ENCODE measurements around the gene MOCS3. TPM values are rescaled to one million over a fixed set of nuclear protein-coding genes. Genes with fewer than 3 reads are reported as not detected.

The MOCS3 gene
- polyA plus RNA-seq, 2 of the 4 experiments (the other 2 are of a cell fraction): 4.8 to 5.7 TPM

DNA sequence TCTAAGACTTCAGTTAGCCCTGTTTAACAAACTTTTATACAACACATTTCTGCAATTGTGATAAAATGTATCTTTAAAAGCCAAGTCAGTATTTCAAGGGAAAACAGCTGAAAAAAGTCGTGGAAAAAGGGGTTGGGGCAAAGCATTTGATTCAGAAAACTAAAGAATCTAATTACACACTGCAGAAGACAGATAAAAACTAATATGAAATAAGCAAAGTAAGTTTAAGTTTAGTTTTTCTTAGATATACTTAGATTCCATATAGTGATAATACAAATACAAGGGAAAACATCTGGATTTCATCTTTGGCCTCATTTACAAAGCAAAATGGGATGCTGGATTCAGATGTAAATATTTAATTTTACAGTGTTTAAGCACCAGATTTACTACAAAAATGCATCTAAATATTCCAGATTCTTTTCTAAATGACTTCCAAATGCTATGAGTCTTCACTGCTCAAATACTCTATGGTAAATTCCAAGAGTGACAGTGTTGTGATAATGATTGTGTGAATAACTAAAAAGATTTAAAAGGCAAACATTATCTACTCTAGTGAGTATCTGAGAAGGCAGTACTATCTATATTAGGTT lies 25.8 kb upstream of the MOCS3 start:
- Histone ChIP-seq H3K4me3 (no peak overlapping the region), H3K27ac (no peak overlapping the region), H3K4me1 (peaks cover 23% of the 10 kb centered on the region), H3K9me3 (no peaks in the 10 kb centered on the region), H3K4me2 (no peak overlapping the region)
- WGBS (ENCODE audit: missing lambda C conversion rate): 70% methylated on average over 1 of the region's 1 CpG
- DNase-seq (ENCODE audit: low read depth in 1 of 2, low spot score in 1 of 2) (no peak), ATAC-seq (no peak), FAIRE-seq (no peak)
- ChIA-PET POLR2A (interaction anchor here (2.1 to 3.9 kb wide), 3 partner anchors 26 to 142 kb away, joined by 10 to 31 read pairs (median 12); partner anchors contain the start of genes BCAS4, DPM1 and MOCS3), CTCF (interaction anchor here (0.9 to 10.8 kb wide), 8 partner anchors 17 to 375 kb away, joined by 3 to 167 read pairs (median 5); partner anchors contain the start of gene BCAS4)
- no peak for TF ChIP-seq CHD2 (IDR thresholded peaks at IDR 0.05; ENCODE audit: low read length, partially characterized antibody)
- no peak for TF ChIP-seq GATA3 (IDR thresholded peaks at IDR 0.05; ENCODE audit: borderline replicate concordance)
- no peak for TF ChIP-seq MYC (IDR thresholded peaks at IDR 0.05; ENCODE audit: borderline replicate concordance, low read length)
- TF ChIP-seq HOXB5 (CRISPR knock-in tag; IDR thresholded peaks at IDR 0.05): no peak
- TF ChIP-seq ZNF302 (CRISPR knock-in tag; IDR thresholded peaks at IDR 0.05): no peak
- TF ChIP-seq FOSB (CRISPR knock-in tag; IDR thresholded peaks at IDR 0.05): no peak
- no peak for TF ChIP-seq EHF (CRISPR knock-in tag; IDR thresholded peaks at IDR 0.05)
- no peak for TF ChIP-seq CBX2 (IDR thresholded peaks at IDR 0.05; ENCODE audit: borderline replicate concordance, low read depth)
- TF ChIP-seq EHMT2 (IDR thresholded peaks at IDR 0.05; ENCODE audit: low read depth): no peak
- TF ChIP-seq ZSCAN20 (CRISPR knock-in tag; IDR thresholded peaks at IDR 0.05): no peak
- no peak for TF ChIP-seq NFE2L2 (conservative IDR thresholded peaks at IDR 0.05; ENCODE audit: low read length)
- TF ChIP-seq FOSL2 (IDR thresholded peaks at IDR 0.05): no peak
- TF ChIP-seq FOSL2 (CRISPR knock-in tag; IDR thresholded peaks at IDR 0.05): no peak
- no peak for TF ChIP-seq ZFP36 (IDR thresholded peaks at IDR 0.05; ENCODE audit: borderline replicate concordance, partially characterized antibody)
- no peak for TF ChIP-seq CHD4 (IDR thresholded peaks at IDR 0.05; ENCODE audit: borderline replicate concordance)
- no peak for TF ChIP-seq TP53 (CRISPR knock-in tag; IDR thresholded peaks at IDR 0.05)
- no peak for TF ChIP-seq HDAC2 (IDR thresholded peaks at IDR 0.05)
- TF ChIP-seq KDM5A (IDR thresholded peaks at IDR 0.05): no peak
- TF ChIP-seq, protein P1, sequence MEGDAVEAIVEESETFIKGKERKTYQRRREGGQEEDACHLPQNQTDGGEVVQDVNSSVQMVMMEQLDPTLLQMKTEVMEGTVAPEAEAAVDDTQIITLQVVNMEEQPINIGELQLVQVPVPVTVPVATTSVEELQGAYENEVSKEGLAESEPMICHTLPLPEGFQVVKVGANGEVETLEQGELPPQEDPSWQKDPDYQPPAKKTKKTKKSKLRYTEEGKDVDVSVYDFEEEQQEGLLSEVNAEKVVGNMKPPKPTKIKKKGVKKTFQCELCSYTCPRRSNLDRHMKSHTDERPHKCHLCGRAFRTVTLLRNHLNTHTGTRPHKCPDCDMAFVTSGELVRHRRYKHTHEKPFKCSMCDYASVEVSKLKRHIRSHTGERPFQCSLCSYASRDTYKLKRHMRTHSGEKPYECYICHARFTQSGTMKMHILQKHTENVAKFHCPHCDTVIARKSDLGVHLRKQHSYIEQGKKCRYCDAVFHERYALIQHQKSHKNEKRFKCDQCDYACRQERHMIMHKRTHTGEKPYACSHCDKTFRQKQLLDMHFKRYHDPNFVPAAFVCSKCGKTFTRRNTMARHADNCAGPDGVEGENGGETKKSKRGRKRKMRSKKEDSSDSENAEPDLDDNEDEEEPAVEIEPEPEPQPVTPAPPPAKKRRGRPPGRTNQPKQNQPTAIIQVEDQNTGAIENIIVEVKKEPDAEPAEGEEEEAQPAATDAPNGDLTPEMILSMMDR (IDR thresholded peaks at IDR 0.05): no peak
- TF ChIP-seq, protein P2, sequence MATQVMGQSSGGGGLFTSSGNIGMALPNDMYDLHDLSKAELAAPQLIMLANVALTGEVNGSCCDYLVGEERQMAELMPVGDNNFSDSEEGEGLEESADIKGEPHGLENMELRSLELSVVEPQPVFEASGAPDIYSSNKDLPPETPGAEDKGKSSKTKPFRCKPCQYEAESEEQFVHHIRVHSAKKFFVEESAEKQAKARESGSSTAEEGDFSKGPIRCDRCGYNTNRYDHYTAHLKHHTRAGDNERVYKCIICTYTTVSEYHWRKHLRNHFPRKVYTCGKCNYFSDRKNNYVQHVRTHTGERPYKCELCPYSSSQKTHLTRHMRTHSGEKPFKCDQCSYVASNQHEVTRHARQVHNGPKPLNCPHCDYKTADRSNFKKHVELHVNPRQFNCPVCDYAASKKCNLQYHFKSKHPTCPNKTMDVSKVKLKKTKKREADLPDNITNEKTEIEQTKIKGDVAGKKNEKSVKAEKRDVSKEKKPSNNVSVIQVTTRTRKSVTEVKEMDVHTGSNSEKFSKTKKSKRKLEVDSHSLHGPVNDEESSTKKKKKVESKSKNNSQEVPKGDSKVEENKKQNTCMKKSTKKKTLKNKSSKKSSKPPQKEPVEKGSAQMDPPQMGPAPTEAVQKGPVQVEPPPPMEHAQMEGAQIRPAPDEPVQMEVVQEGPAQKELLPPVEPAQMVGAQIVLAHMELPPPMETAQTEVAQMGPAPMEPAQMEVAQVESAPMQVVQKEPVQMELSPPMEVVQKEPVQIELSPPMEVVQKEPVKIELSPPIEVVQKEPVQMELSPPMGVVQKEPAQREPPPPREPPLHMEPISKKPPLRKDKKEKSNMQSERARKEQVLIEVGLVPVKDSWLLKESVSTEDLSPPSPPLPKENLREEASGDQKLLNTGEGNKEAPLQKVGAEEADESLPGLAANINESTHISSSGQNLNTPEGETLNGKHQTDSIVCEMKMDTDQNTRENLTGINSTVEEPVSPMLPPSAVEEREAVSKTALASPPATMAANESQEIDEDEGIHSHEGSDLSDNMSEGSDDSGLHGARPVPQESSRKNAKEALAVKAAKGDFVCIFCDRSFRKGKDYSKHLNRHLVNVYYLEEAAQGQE (IDR thresholded peaks at IDR 0.05): no peak
- no peak for TF ChIP-seq RFX5 (IDR thresholded peaks at IDR 0.05)

DNA sequence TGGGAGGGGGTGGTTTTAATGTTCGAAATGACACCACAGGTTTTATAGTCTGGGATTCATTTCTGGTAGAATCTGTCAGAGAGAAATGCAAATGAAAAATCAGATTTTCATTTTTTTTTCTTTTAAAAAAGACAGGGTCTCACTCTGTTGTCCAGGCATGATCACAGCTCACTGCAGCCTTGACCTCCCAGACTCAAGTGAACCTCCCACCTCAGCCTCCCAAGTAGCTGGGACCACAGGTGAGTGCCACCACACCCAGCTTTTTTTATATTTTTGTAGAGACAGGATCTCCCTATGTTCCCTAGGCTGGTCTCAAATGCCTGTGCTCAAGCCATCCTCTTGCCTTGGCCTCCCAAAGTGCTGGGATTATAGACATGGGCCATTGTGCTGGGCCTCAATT lies 25.0 kb upstream of the MOCS3 start:
- CTCF ChIA-PET: interaction anchor here (1.8 to 10.8 kb wide), 5 partner anchors 18 to 374 kb away, joined by 3 to 167 read pairs (median 5); no protein-coding TSS in a partner anchor
- no peak for TF ChIP-seq HEYL (CRISPR knock-in tag; IDR thresholded peaks at IDR 0.05)
- no peak for TF ChIP-seq SREBF2 (IDR thresholded peaks at IDR 0.05)
- TF ChIP-seq, protein P3, sequence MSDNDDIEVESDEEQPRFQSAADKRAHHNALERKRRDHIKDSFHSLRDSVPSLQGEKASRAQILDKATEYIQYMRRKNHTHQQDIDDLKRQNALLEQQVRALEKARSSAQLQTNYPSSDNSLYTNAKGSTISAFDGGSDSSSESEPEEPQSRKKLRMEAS (IDR thresholded peaks at IDR 0.05): no peak
- TF ChIP-seq RAD21 (conservative IDR thresholded peaks at IDR 0.05 in 1 of 2, IDR thresholded peaks at IDR 0.05 in 1 of 2): no peak
- no peak for TF ChIP-seq EP300 (IDR thresholded peaks at IDR 0.05)
- TF ChIP-seq TP53 (CRISPR knock-in tag; IDR thresholded peaks at IDR 0.05): no peak
- no peak for TF ChIP-seq MYC (IDR thresholded peaks at IDR 0.05; ENCODE audit: borderline replicate concordance, low read length)
- no peak for TF ChIP-seq POLR2A (IDR thresholded peaks at IDR 0.05; ENCODE audit: low read length)
- TF ChIP-seq, protein P4, sequence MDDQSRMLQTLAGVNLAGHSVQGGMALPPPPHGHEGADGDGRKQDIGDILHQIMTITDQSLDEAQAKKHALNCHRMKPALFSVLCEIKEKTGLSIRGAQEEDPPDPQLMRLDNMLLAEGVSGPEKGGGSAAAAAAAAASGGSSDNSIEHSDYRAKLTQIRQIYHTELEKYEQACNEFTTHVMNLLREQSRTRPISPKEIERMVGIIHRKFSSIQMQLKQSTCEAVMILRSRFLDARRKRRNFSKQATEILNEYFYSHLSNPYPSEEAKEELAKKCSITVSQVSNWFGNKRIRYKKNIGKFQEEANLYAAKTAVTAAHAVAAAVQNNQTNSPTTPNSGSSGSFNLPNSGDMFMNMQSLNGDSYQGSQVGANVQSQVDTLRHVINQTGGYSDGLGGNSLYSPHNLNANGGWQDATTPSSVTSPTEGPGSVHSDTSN (IDR thresholded peaks at IDR 0.05): no peak
- no peak for TF ChIP-seq HOXB13 (CRISPR knock-in tag; IDR thresholded peaks at IDR 0.05; ENCODE audit: low read depth)
- no peak for TF ChIP-seq HOXA7 (CRISPR knock-in tag; IDR thresholded peaks at IDR 0.05)
- TF ChIP-seq CBX8 (IDR thresholded peaks at IDR 0.05): no peak
- TF ChIP-seq KDM1A (IDR thresholded peaks at IDR 0.05; ENCODE audit: low read depth): no peak
- TF ChIP-seq FOSL2 (IDR thresholded peaks at IDR 0.05): no peak
- TF ChIP-seq FOSL2 (CRISPR knock-in tag; IDR thresholded peaks at IDR 0.05): no peak
- TF ChIP-seq JUN (IDR thresholded peaks at IDR 0.05): no peak
- no peaks in the 10 kb centered on the region for H3K9me3 ChIP-seq
- no peak for DNase-seq (ENCODE audit: low read depth in 1 of 2, low spot score in 1 of 2)
- no peak for ATAC-seq
- POLR2A ChIA-PET: interaction anchor here (1.0 to 2.4 kb wide), 2 partner anchors 25 to 139 kb away, joined by 3 to 12 read pairs; partner anchors contain the start of genes BCAS4, DPM1 and MOCS3
- WGBS (ENCODE audit: missing lambda C conversion rate): 97% methylated on average over 1 of the region's 1 CpG
- FAIRE-seq: no peak
- H3K27ac ChIP-seq: no peak overlapping the region
- peaks cover 15% of the 10 kb centered on the region for H3K4me1 ChIP-seq
- H3K4me3 ChIP-seq: no peak overlapping the region
- no peak overlapping the region for H3K4me2 ChIP-seq

Measured in A549 (cell line).